ENCODE data around the gene TMEFF2.

- no peak for TF ChIP-seq CTCF (IDR thresholded peaks at IDR 0.05 in 8 of 11, conservative IDR thresholded peaks at IDR 0.05 in 3 of 11)
- TF ChIP-seq POLR2AphosphoS5 (IDR thresholded peaks at IDR 0.05) = no peak
- no peak for TF ChIP-seq POLR2A (IDR thresholded peaks at IDR 0.05)
Observed at GRCh38 chr2:191917430-191917881, 277.3 kb downstream of the TMEFF2 start.

Measured in spleen (tissue), 7 donors.